Activated T-cell treated with anti-CD3 and anti-CD28 coated beads for 4 hours (primary cell): ENCODE measurements around the gene ERCC6.
A peak's percentile ranks its signal among the peaks of the same experiment; 100 is the strongest.

Source experiments
- DNase-seq: peaks from one replicate; pipeline ENCODE4 v3.0.0-alpha.2; 2020

Gene ERCC6

DNA sequence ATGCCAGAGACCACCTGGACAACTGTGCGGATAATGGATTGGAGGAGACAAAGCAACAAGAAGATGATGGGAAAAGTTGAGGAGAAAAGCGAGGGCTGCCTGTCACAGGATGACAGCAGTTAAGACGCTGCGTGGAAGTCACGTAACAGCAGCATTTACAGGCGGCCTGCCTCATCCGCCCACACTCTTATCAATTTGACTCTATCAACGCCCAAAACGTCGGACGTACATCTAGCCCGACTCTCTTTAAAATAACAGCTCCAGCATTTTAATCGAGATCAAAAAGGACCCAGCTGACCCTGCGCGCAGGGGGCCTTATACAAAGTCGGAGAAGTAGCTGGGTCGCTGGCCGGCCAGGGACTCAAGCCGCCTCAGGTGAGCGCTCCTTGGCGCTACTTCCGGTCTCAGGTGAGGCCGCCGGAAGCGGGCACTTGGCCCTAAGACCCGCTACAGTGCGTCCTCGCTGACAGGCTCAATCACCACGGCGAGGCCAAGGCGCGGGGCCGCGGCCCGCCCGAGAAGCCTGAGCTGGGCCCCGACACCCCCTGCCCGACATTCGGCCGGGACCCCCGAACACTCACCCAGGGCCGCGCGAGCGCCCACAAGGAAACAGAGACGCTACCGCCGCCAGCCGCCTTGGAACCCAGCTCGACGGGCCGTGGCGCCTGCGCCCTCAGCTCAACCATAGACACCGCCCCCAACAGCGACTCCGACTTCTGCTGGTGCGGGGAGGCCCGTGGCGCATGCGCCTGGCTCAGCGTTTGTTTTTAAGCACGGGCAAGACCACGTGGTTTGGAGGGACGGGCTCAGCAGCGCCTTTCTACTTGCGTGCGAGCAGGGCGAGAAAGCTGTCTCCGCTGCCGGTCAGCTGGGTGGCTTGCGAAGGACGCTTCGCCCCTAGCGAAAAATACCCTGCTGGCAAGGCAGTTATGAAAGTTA lies at the start of gene ERCC6:
Gene ERCC6 (minus strand): TSS at position 741 of the 939 bp plus-strand sequence.
- peak; percentile 93 for DNase-seq

DNA sequence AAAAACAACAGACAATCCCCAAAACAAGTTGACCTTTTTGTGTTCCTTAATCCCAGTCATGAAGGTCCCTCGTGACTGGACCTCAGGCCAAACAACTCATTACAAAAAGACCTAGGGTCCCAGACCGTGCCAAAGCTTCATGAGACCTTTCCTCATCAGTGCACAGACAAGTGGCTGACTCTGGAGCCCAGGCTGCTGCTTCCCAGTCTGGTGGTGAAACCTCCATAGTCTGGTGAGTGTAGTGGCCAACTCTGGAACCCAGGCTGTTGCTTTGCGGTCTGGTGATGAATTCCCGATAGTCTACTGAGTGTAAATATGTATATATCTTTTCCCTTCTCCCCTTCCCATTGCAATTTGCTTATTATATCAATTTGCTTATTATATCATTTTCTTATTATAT lies 49.1 kb upstream of the ERCC6 start:
- DNase-seq, result no peak

GRCh38 chr10:49585387-49585786 lies 46.5 kb upstream of the ERCC6 start:
- DNase-seq, result no peak

DNA sequence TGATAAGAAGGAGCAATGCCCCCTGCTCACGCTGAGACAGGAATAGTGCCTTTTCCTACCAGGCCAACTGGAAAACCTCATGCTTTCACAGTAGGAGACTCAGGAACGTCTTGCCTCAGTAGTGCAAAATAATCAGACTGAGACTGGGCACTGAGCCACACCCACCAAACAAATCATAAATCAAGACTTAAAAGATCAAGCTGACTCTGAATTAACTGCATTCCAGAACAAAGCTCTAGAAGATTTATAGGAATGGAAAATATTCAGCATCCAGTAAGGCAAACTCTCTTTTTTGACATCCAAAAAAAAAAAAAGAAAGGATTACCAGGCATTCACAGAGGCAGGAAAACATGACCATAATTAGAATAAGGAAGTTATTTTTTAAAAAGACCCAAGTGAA lies 40.7 kb upstream of the ERCC6 start:
- no peak for DNase-seq

- DNase-seq, result no peak
Measured at GRCh38 chr10:49578392-49578791, 39.5 kb upstream of the ERCC6 start.

DNA sequence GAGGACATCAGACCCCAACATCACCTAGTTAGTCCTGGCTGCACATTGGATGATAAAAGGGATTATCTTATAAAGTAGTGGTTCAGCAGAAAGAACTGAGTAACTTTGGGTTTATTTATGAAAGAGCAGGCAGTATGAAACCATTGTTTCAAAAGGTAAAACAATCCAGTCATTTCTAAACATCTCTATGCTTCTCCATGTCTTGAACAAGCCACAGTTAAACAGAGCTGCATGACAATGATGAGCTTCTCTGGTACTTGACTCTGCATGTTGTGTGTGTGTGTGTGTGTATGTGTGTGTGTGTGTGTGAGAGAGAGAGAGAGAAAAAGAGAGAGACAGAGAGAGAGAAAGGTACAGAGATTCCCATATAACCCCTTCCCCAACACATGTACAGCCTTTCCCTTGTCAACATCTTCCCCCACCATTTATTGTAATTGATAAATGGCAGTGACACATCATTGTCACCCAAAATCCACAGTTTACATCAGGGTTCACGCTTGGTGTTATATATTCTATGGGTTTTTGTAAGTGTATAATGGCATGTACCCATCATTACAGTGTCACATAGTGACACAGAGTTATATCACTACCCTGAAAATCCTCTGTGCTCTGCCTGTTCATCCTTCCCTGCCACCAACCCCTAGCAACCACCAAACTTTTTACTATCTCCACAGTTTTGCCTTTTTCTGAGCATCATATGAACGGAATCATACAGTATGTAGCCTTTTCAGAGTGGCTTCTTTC lies 38.4 kb upstream of the ERCC6 start:
- DNase-seq, result no peak

GRCh38 chr10:49575489-49576072 lies 36.7 kb upstream of the ERCC6 start:
- no peak for DNase-seq

DNA sequence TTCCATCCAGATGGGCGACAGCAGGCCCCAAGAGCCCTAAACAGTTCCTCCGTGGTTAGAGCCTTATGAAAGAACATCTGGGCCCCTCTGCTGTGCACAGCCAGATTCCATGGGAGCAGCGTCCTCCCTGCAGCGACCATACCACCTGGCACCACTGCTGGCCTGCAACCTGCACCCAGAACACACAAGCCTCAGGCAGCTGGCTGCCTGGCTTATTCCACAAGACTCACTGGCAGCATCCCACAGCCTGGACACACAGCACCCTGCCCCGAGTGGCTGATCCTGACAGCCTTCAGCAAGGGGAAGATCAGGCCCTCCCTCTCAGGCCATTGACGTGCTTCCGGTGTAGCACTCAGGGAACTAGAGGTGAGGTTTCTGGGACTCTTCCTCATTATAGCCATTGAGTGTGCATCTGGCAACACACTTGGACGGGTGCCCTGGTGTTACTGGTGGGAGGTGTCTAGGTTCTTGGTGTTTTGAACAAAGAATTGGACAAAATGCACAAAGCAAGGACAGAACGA lies 33.7 kb upstream of the ERCC6 start:
- DNase-seq, result no peak

- DNase-seq, result no peak
Measured at GRCh38 chr10:49571388-49571787, 32.5 kb upstream of the ERCC6 start.

GRCh38 chr10:49569031-49569631 lies 30.2 kb upstream of the ERCC6 start:
- DNase-seq, result no peak

DNA sequence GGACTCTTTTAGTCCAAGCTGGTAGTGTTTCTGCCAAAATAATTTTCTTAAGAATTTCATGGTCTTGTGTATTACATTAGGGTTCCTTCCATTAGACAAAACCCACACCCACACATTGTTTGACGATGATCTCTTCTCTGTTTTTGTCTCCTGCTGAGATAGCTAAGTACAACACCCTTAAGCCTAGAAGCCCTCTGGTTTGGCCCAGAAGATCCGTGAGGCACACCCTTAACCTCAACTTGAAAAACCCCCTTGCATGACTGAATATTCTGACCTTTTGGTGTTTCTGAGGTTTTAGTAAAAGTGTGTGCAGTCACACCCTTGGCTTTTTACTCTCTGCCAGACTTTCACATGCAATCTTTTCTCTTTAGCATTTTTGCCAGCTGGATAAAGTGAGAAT lies 29.3 kb upstream of the ERCC6 start:
- DNase-seq, result no peak

GRCh38 chr10:49567810-49568209 lies 28.9 kb upstream of the ERCC6 start:
- DNase-seq, result no peak

DNA sequence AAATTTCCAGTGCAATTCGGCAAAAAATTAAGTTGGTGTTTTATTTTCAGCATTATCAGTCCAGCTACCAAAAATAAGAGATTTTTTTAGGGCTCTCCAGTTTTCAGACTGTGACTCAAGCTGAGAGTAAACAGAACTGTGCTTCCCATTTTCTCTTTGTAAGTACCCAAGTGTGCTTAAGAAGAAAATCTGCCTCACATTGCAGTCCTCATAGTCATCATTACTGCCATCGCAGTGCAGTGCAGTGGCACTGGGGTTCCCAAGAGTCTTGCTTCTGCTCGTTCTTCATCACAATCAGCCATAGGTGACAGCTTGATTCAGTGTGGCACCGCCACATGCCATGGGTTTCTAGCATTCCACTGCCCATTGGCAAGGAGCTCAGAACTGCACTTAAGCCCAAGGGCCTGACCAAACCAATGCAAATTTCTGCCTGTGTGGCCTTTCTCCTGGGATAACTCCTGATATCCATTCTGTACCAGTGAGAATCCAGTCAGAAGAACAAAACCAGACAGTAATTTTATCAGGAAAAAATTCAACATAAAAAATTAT lies 25.6 kb upstream of the ERCC6 start:
- no peak for DNase-seq

DNA sequence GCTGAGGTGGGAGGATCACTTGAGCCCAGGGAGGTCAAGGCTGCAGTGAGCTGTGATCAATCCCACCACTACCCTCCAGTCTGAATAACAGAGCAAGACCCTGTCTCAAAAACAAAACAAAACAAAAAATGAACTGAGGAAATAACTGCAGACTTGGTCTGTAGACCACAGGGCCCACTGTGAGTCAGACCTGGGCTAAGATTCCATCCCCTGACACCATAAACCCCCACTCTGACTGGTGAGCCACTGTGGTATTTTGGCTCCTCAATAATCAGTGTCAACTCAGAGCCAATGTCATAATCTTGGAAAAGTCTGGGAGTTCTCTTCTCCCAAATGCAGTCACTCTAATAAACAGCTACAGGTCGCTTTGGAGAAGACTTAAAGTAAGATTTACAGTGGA lies 24.0 kb upstream of the ERCC6 start:
- DNase-seq, result no peak

DNA sequence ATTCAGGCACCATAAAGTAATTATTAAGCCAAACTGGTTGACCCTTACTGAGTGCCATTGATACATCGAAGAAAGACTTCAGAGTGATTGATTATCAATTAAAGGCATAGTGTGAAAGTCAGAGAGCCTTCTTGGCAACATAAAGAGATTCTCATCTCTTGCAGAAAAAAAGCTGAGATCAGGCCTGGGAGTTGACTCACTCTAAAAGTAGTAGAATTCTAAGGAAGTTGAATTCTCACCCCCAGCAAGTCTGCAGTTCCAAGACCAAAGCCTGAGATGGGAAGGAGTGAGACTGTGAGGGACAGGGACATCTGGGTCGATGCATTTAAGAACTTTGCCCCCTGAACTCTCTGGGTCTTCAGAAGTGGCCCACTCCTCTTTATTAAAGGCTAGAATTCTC lies 21.6 kb upstream of the ERCC6 start:
- no peak for DNase-seq

GRCh38 chr10:49559476-49559875 lies 20.6 kb upstream of the ERCC6 start:
- no peak for DNase-seq

- DNase-seq, result no peak
Measured at GRCh38 chr10:49558190-49558589, 19.3 kb upstream of the ERCC6 start.

DNA sequence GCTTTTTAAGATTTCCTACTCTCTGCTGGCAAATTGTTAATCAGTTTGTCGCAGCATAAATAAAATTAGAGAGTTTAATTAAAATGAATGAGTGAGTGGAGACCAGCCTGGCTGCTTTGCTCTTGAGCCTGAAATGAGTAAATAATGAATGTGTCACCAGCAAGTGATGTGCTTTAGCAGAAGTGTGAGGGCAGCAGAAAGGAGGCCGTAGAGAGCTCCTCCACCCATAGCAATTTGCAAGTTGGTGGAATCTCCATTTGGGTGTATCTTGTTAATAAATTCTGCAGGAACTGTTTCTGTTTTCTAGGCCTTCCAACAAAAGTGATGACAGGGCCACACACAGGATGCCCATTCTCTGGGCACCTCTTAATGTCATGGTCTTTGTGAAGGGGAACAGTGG lies 18.8 kb upstream of the ERCC6 start:
- no peak for DNase-seq

- no peak for DNase-seq
Measured at GRCh38 chr10:49556723-49557122, 17.8 kb upstream of the ERCC6 start.

GRCh38 chr10:49552277-49552676 lies 13.4 kb upstream of the ERCC6 start:
- DNase-seq, result no peak

GRCh38 chr10:49550563-49550962 lies 11.6 kb upstream of the ERCC6 start:
- DNase-seq, result no peak

GRCh38 chr10:49549640-49550346 lies 10.9 kb upstream of the ERCC6 start:
- DNase-seq, result no peak
